RCC 7860 (cell line): ENCODE measurements around the gene INTS3.
"Not testable (repeated sequence)": the region's sequence is repeated elsewhere in the genome, so short reads cannot be mapped to it uniquely, and the experiment has no call there.

ENCODE experiments used
- DNase-seq: peaks from one replicate; pipeline ENCODE4 v3.0.0-alpha.2; 2015; ENCODE audit warnings: low spot score
- FAIRE-seq: peaks from 2 replicates; lab custom pipeline; 2012; peaks lifted over from hg19 to GRCh38; lab: Jason Lieb, UNC

The INTS3 gene

GRCh38 chr1:153776845-153777370 lies 49.1 kb downstream of the INTS3 start:
- FAIRE-seq (no peak), DNase-seq (no peak)

GRCh38 chr1:153777648-153778047 lies 49.8 kb downstream of the INTS3 start:
- DNase-seq (no peak), FAIRE-seq (no peak)

GRCh38 chr1:153778051-153778823 lies 50.4 kb downstream of the INTS3 start:
- no peak for FAIRE-seq
- no peak for DNase-seq

- FAIRE-seq = no peak
Observed at GRCh38 chr1:153778824-153779519, 51.1 kb downstream of the INTS3 start.

GRCh38 chr1:153779781-153780541 lies 52.1 kb downstream of the INTS3 start:
- DNase-seq (no peak), FAIRE-seq (no peak)

More at GRCh38 chr1:153778824-153779519, 51.1 kb downstream of the INTS3 start:
- DNase-seq = no peak

DNA sequence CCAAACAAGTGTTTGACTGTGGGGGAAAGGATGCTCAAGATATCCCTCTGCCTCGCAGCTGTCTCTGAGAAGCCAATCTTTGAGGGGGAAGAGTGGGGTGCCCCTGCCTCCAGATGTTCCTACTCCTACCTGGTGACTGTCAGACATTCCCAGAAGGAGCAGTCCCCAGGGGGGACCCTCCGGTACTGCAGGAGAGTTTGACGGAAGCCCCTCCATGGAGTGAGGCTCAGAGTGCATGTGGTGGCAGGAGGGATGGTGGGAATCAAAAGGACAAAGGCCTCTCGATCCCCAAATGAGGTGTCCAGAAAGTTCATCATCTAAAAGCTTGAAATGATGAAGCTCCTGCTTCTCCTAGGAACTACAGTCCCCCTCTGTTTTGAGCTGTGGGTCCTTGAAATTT lies 52.7 kb downstream of the INTS3 start:
- DNase-seq (no peak), FAIRE-seq (no peak)

GRCh38 chr1:153782648-153783047 lies 54.8 kb downstream of the INTS3 start:
- not testable (repeated sequence) for DNase-seq, FAIRE-seq

- FAIRE-seq = no peak
- peak; percentile 77 for DNase-seq
Observed at GRCh38 chr1:153783233-153784190, 55.7 kb downstream of the INTS3 start.

GRCh38 chr1:153786038-153786790 lies 58.4 kb downstream of the INTS3 start:
- FAIRE-seq (no peak), DNase-seq (no peak)

DNA sequence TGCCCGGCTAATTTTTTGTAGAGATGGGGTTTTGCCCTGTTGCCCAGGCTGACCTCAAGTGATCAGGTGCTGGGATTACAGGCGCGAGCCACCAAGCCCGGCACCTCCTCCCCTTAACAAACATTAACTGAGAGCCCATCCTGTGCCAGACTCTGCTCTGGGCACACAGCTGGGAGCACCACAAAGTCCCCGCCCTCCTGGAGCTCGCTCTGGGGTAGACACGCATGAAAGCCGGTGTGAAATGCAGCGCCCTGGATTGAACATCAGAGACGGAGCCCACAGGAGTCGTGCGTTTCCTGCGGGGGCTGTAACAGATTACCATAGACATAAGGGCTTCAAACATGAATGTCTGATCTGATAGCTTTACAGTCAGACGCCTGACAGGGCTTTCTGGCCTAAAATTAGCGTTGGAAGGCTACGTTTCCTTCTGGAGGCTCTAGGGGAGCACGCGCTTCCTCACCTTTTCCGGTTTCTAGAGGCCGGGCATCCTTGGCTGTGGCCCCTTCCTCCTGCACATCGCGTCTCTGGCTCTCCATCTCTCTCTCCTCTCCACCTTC lies 61.7 kb downstream of the INTS3 start:
- peak; percentile 61 for FAIRE-seq
- peak; percentile 53 for DNase-seq

DNA sequence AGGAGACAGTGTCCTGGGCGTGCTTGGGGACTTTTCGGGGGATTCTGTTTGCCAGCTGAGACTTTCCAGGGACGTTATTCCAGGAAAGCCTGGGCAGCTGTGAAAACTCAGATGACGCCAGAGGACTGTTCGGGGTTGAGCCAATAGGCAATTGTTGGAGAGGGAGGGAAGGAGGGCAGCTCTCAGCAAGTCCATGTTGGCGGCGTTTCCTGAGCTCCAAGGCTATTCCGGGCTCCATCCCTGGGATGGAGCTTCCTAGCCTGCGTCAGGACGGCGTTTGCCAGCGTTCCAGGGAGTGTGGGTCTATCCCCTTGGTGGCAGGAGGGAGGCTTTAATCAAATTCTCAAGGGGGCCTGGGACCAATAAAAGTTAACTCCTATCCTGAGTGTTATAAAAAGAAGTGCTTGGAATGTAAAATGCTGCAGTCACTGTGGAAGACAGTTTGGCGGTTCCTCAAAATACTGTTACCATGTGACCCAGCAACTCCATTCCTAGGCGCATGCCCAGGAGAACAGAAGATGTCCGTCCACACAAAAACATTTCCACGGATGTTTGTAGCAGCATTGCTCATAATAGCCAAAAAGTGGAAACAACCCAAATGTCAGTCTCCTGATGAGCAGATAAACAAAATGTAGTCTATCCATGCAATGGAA lies 62.6 kb downstream of the INTS3 start:
- FAIRE-seq = no peak
- no peak for DNase-seq

- FAIRE-seq = no peak
Observed at GRCh38 chr1:153790966-153791647, 63.3 kb downstream of the INTS3 start.

GRCh38 chr1:153791648-153792253 lies 63.9 kb downstream of the INTS3 start:
- no peak for DNase-seq
- no peak for FAIRE-seq

More at GRCh38 chr1:153790966-153791647, 63.3 kb downstream of the INTS3 start:
- DNase-seq = no peak

DNA sequence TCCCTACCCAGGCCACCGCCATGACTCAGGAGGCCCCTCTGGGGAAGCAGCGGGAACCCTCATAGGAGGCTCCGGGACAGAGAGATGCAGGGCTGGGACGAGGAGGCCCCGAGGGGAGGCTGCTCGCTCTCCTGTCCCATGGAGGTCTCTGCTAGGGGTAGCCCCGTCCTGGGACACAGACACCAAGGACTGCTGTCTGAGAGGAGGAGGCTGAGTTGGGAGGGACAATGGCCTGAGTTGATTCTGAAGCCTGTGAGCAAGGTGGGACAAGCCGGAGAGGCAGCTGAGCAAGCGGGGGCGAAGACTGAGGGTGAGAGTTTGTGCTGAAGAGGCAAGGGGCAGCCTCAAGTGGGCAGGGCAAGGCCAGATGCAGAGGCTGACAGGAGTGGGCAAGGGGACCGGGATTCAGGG lies 64.8 kb downstream of the INTS3 start:
- no peak for FAIRE-seq

DNA sequence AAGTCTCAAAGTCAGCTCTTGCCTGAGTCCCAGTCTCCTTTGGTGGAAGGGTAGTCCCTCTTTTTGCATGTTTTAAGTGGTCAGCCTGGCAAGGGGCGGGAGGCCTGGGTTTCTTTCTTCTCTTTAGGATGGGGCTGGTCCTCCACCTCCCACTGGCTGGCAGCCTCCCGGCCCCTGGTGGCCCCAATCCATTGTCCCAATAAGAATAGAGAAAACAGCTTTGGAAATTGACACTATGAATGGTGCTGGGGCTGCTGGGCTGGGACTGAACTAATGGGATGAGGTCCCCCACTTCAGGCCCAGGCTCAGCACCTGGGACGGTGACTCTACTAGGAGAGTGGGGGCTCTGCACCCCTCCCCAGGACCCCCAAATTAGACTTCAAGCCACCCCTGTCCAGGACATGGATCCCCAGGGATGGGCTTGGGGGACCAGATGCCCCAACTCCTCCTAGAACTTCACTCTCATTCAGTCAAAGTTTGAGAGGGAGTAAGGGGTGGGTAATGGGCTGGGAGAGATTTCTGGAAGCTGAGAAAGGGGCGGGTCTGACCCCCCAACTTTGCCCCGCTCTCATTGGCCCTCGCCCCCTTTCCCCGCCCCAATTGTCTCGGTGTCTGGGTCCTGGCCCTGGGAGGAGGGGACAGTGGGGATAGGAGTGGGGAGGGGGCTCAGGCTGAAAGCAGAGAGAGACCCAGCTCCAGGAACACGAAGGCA lies 65.6 kb downstream of the INTS3 start:
- FAIRE-seq (no peak), DNase-seq (no peak)

More for the DNA sequence above, 64.8 kb downstream of the INTS3 start:
- no peak for DNase-seq

DNA sequence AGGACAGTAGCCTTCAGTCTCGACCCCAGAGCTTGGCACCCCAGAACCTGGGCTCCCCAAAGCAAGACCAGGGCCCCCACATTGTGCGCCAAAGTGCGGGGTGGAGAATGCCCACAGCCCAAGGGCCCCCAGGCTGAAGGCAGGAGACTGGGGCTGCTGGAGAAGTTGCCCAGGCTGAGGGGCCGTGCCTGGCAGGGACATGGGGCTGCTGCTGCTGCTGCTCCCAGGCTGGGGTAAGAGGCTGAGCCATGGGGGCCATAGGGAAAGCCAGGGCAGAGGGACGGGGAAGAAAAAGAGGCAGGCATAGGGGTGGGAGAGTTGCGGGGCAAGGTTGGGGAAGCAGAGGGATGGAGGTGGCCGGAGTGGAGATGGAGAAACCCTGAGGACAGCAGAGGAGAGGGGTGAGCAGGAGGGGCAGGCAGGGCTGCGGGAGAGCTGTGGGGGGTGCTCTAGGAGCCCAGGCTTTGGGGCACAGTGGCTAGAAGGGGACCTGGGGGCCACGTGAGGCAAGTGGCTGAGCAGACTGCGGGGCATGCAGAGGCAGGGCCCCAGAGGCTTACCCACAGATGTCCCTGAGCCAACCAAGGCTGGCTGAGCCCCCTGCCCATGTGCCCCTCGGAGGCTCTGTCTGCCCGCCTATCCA lies 66.2 kb downstream of the INTS3 start:
- no peak for FAIRE-seq

More for the DNA sequence above, 66.2 kb downstream of the INTS3 start:
- DNase-seq = no peak
